ENCODE measurements around the gene GZMM.

Gene GZMM

GRCh38 chr19:512547-513365 is 31.1 kb upstream of the GZMM start:
- no peak for DNase-seq

- DNase-seq = no peak
These were observed 30.3 kb upstream of the GZMM start for GRCh38 chr19:513368-514165.

- DNase-seq = no peak
These were observed 29.6 kb upstream of the GZMM start for GRCh38 chr19:514166-514663.

- DNase-seq = no peak
These were observed 25.9 kb upstream of the GZMM start for GRCh38 chr19:517721-518597.

GRCh38 chr19:518598-519231 is 25.1 kb upstream of the GZMM start:
- peak; percentile 54 for DNase-seq

GRCh38 chr19:519449-519865 is 24.4 kb upstream of the GZMM start:
- no peak for DNase-seq

- no peak for DNase-seq
These were observed 21.1 kb upstream of the GZMM start for GRCh38 chr19:522726-523125.

GRCh38 chr19:524062-524674 is 19.7 kb upstream of the GZMM start:
- DNase-seq = no peak

GRCh38 chr19:525029-525428 is 18.8 kb upstream of the GZMM start:
- no peak for DNase-seq

- DNase-seq = no peak
These were observed 17.9 kb upstream of the GZMM start for GRCh38 chr19:525857-526419.

GRCh38 chr19:530134-531008 is 13.5 kb upstream of the GZMM start:
- no peak for DNase-seq

GRCh38 chr19:531009-531752 is 12.7 kb upstream of the GZMM start:
- DNase-seq = peak; percentile 77

- no peak for DNase-seq
These were observed 11.9 kb upstream of the GZMM start, which contains the start of gene CDC34 for GRCh38 chr19:531753-532560. Gene CDC34 (plus strand): TSS chr19:531760. CDS start chr19:531932, 172 bp downstream.

- peak; percentile 13 for DNase-seq
These were observed 11.1 kb upstream of the GZMM start for GRCh38 chr19:532561-533363.

- DNase-seq = no peak
These were observed 10.3 kb upstream of the GZMM start for GRCh38 chr19:533364-534058.

- no peak for DNase-seq
These were observed 9.8 kb upstream of the GZMM start for GRCh38 chr19:534088-534487.

Data from stimulated activated naive CD4-positive, alpha-beta T cell treated with Interleukin-2 at 50 U/mL for 16 hours (primary cell).